Measurements from ENCODE around the gene FAM120A.

Gene FAM120A

GRCh38 chr9:93580654-93581380 is 129.3 kb downstream of the FAM120A start:
- no peak for DNase-seq

GRCh38 chr9:93582115-93582514 is 130.6 kb downstream of the FAM120A start:
- no peak for DNase-seq

- DNase-seq: no peak
These were observed 131.1 kb downstream of the FAM120A start for GRCh38 chr9:93582550-93582949.

- DNase-seq: no peak
These were observed 133.8 kb downstream of the FAM120A start for GRCh38 chr9:93585259-93585658.

- no peak for DNase-seq
These were observed 134.2 kb downstream of the FAM120A start for GRCh38 chr9:93585695-93586094.

- no peak for DNase-seq
These were observed 135.0 kb downstream of the FAM120A start for GRCh38 chr9:93586290-93587057.

GRCh38 chr9:93587284-93587650 is 135.8 kb downstream of the FAM120A start:
- DNase-seq: no peak

GRCh38 chr9:93587651-93588347 is 136.3 kb downstream of the FAM120A start:
- DNase-seq: no peak

- DNase-seq: no peak
These were observed 137.4 kb downstream of the FAM120A start for GRCh38 chr9:93588641-93589609.

- DNase-seq: no peak
These were observed 138.2 kb downstream of the FAM120A start for GRCh38 chr9:93589688-93590087.

- no peak for DNase-seq
These were observed 139.2 kb downstream of the FAM120A start for GRCh38 chr9:93590609-93591234.

- no peak for DNase-seq
These were observed 140.0 kb downstream of the FAM120A start for GRCh38 chr9:93591301-93592007.

GRCh38 chr9:93592008-93592642 is 140.6 kb downstream of the FAM120A start:
- no peak for DNase-seq

- no peak for DNase-seq
These were observed 141.1 kb downstream of the FAM120A start for GRCh38 chr9:93592643-93593021.

- DNase-seq: no peak
These were observed 141.7 kb downstream of the FAM120A start for GRCh38 chr9:93593144-93593658.

- no peak for DNase-seq
These were observed 142.7 kb downstream of the FAM120A start for GRCh38 chr9:93594041-93594756.

- DNase-seq: no peak
These were observed 144.0 kb downstream of the FAM120A start for GRCh38 chr9:93595461-93595860.

- no peak for DNase-seq
These were observed 144.4 kb downstream of the FAM120A start for GRCh38 chr9:93595861-93596365.

- DNase-seq: no peak
These were observed 144.9 kb downstream of the FAM120A start for GRCh38 chr9:93596399-93596798.

Data from GF-D8 (cell line).